Activated naive CD4-positive, alpha-beta T cell treated with anti-CD3 and anti-CD28 coated beads, Interleukin-2, amount 50 U/mL, for 72 hours (primary cell): ENCODE data around the gene WDR17. TPM values are rescaled to one million over a fixed set of nuclear protein-coding genes. Genes with fewer than 3 reads are reported as not detected.

Source experiments
- ATAC-seq, 2 donors: fragments of 150-1000 bp; cut with Tn5 transposase; 2 replicates each; pipeline ENCODE4 v1.10.0; 2021; ENCODE audit warnings: mild to moderate bottlenecking in 2 of 2, moderate library complexity in 2 of 2
- DNase-seq, 2 donors: peaks; one replicate each; pipeline ENCODE4 v3.0.0; 2021 to 2022; ENCODE audit warnings: low spot score in 2 of 2
- H3K27ac Mint-ChIP-seq, 2 donors: one replicate each; pipeline ENCODE4 v1.8.0; 2022; ENCODE audit warnings: mild to moderate bottlenecking in 2 of 2, mixed read lengths in 2 of 2
- H3K36me3 Mint-ChIP-seq, 2 donors: one replicate each; pipeline ENCODE4 v1.8.0; 2022; ENCODE audit warnings: mixed read lengths in 2 of 2
- H3K9me3 Mint-ChIP-seq, 2 donors: one replicate each; pipeline ENCODE4 v1.8.0; 2022; ENCODE audit warnings: mixed read lengths in 2 of 2
- total RNA-seq, 2 donors: library from RNA; stranded (reverse); gene quantifications; one replicate each; pipeline ENCODE4 v1.2.3, GENCODE V29; 2022

Gene WDR17
- total RNA-seq, 2 donors from 2014 or later = 1.3 to 2.5 TPM

GRCh38 chr4:176063718-176064117, 1.9 kb upstream of the WDR17 start:
- ATAC-seq = no peak
- no peaks in the 10 kb centered on the region for H3K9me3 Mint-ChIP-seq
- no peaks in the 10 kb centered on the region for H3K36me3 Mint-ChIP-seq
- H3K27ac Mint-ChIP-seq = no peak overlapping the region
- no peak for DNase-seq

GRCh38 chr4:176064539-176064938, 1.1 kb upstream of the WDR17 start:
- H3K9me3 Mint-ChIP-seq = no peaks in the 10 kb centered on the region
- DNase-seq (no peak), ATAC-seq (no peak)
- H3K36me3 Mint-ChIP-seq = no peaks in the 10 kb centered on the region
- no peak overlapping the region for H3K27ac Mint-ChIP-seq

- Mint-ChIP-seq H3K27ac (no peak overlapping the region), H3K9me3 (no peaks in the 10 kb centered on the region), H3K36me3 (no peaks in the 10 kb centered on the region)
- DNase-seq = no peak
- no peak for ATAC-seq
Measured at GRCh38 chr4:176066757-176067156, 1.1 kb downstream of the WDR17 start.

- Mint-ChIP-seq H3K9me3 (no peaks in the 10 kb centered on the region), H3K36me3 (no peaks in the 10 kb centered on the region), H3K27ac (no peak overlapping the region)
- ATAC-seq (no peak), DNase-seq (no peak)
Measured at GRCh38 chr4:176077561-176077960, 11.9 kb downstream of the WDR17 start.

- DNase-seq (no peak), ATAC-seq (no peak)
- H3K27ac Mint-ChIP-seq = no peak overlapping the region
- H3K9me3 Mint-ChIP-seq = no peaks in the 10 kb centered on the region
- H3K36me3 Mint-ChIP-seq = no peaks in the 10 kb centered on the region
Measured at GRCh38 chr4:176084769-176085168, 19.1 kb downstream of the WDR17 start.

- DNase-seq = no peak
- H3K9me3 Mint-ChIP-seq = peaks cover 0 to 7% of the 10 kb centered on the region in 2 donors
- no peak for ATAC-seq
- H3K27ac Mint-ChIP-seq = no peak overlapping the region
- H3K36me3 Mint-ChIP-seq = peaks cover 0 to 5% of the 10 kb centered on the region in 2 donors
Measured at GRCh38 chr4:176090115-176090514, 24.5 kb downstream of the WDR17 start.

GRCh38 chr4:176099314-176099713, 33.7 kb downstream of the WDR17 start:
- no peak for ATAC-seq
- DNase-seq = no peak
- Mint-ChIP-seq H3K36me3 (peaks cover 0 to 18% of the 10 kb centered on the region in 2 donors), H3K9me3 (peaks cover 10 to 12% of the 10 kb centered on the region in 2 donors), H3K27ac (no peak overlapping the region)

GRCh38 chr4:176102414-176103063, 36.9 kb downstream of the WDR17 start:
- peaks cover 10 to 12% of the 10 kb centered on the region in 2 donors for H3K9me3 Mint-ChIP-seq
- H3K36me3 Mint-ChIP-seq = peaks cover 0 to 18% of the 10 kb centered on the region in 2 donors
- no peak overlapping the region for H3K27ac Mint-ChIP-seq
- ATAC-seq = no peak
- DNase-seq = no peak

GRCh38 chr4:176107695-176108094, 42.1 kb downstream of the WDR17 start:
- ATAC-seq (no peak), DNase-seq (no peak)
- no peak overlapping the region for H3K27ac Mint-ChIP-seq
- peaks cover 0 to 8% of the 10 kb centered on the region in 2 donors for H3K36me3 Mint-ChIP-seq
- peaks cover 6 to 8% of the 10 kb centered on the region in 2 donors for H3K9me3 Mint-ChIP-seq

GRCh38 chr4:176123710-176124407, 58.2 kb downstream of the WDR17 start:
- H3K9me3 Mint-ChIP-seq = no peaks in the 10 kb centered on the region
- no peak for DNase-seq
- H3K27ac Mint-ChIP-seq = peak overlapping the region in 1 of 2 donors; percentile 62
- no peaks in the 10 kb centered on the region for H3K36me3 Mint-ChIP-seq
- peak; percentile 81 to 90 for ATAC-seq

GRCh38 chr4:176125063-176125462, 59.4 kb downstream of the WDR17 start:
- Mint-ChIP-seq H3K9me3 (no peaks in the 10 kb centered on the region), H3K27ac (no peak overlapping the region), H3K36me3 (no peaks in the 10 kb centered on the region)
- DNase-seq (no peak), ATAC-seq (no peak)

GRCh38 chr4:176134670-176135069, 69.0 kb downstream of the WDR17 start:
- no peaks in the 10 kb centered on the region for H3K36me3 Mint-ChIP-seq
- H3K9me3 Mint-ChIP-seq = no peaks in the 10 kb centered on the region
- H3K27ac Mint-ChIP-seq = no peak overlapping the region
- ATAC-seq = no peak
- DNase-seq = no peak

GRCh38 chr4:176137631-176138030, 72.0 kb downstream of the WDR17 start:
- no peak for DNase-seq
- no peaks in the 10 kb centered on the region for H3K9me3 Mint-ChIP-seq
- ATAC-seq = no peak
- H3K27ac Mint-ChIP-seq = no peak overlapping the region
- H3K36me3 Mint-ChIP-seq = no peaks in the 10 kb centered on the region

- no peak overlapping the region for H3K27ac Mint-ChIP-seq
- no peak for ATAC-seq
- H3K36me3 Mint-ChIP-seq = no peaks in the 10 kb centered on the region
- DNase-seq = no peak
- H3K9me3 Mint-ChIP-seq = no peaks in the 10 kb centered on the region
Measured at GRCh38 chr4:176139518-176139917, 73.9 kb downstream of the WDR17 start.

- Mint-ChIP-seq H3K9me3 (no peaks in the 10 kb centered on the region), H3K27ac (no peak overlapping the region), H3K36me3 (no peaks in the 10 kb centered on the region)
- ATAC-seq (no peak), DNase-seq (no peak)
Measured at GRCh38 chr4:176142253-176142652, 76.6 kb downstream of the WDR17 start.

GRCh38 chr4:176149680-176150355, 84.2 kb downstream of the WDR17 start:
- Mint-ChIP-seq H3K36me3 (no peaks in the 10 kb centered on the region), H3K9me3 (no peaks in the 10 kb centered on the region), H3K27ac (no peak overlapping the region)
- DNase-seq = no peak
- no peak for ATAC-seq

- DNase-seq (no peak), ATAC-seq (no peak)
- Mint-ChIP-seq H3K9me3 (no peaks in the 10 kb centered on the region), H3K27ac (no peak overlapping the region), H3K36me3 (no peaks in the 10 kb centered on the region)
Measured at GRCh38 chr4:176150356-176150682, 84.7 kb downstream of the WDR17 start.

- no peak overlapping the region for H3K27ac Mint-ChIP-seq
- H3K36me3 Mint-ChIP-seq = no peaks in the 10 kb centered on the region
- H3K9me3 Mint-ChIP-seq = no peaks in the 10 kb centered on the region
- ATAC-seq (no peak), DNase-seq (no peak)
Measured at GRCh38 chr4:176150704-176151103, 85.1 kb downstream of the WDR17 start.
